GM23338 (cell line): Measurements from ENCODE around the gene NMNAT1. TPM values are rescaled to one million over a fixed set of nuclear protein-coding genes. Genes with fewer than 3 reads are reported as not detected.
A peak's percentile ranks its signal among the peaks of the same experiment; 100 is the strongest.

Experiments
- CREB1 ChIP-seq: fragments of 250-450 bp; sonication (Bioruptor Pico); IDR thresholded peaks from 2 replicates; pipeline ENCODE4 v1.5.0; 2020; ENCODE audit warnings: low read depth, mild to moderate bottlenecking, moderate library complexity
- ETS1 ChIP-seq: IDR thresholded peaks from 2 replicates; pipeline ENCODE4 v1.6.1; 2016; ENCODE audit warnings: antibody characterized with exemption
- EZH2 ChIP-seq: fragments of 200-600 bp; sonication (generic); IDR thresholded peaks from one replicate; pipeline ENCODE4 v1.8.0; 2017; ENCODE audit warnings: antibody characterized with exemption, mild to moderate bottlenecking, low read depth; ENCODE audit not compliant: unreplicated experiment
- JUNB ChIP-seq: IDR thresholded peaks from one replicate; pipeline ENCODE4 v1.6.1; 2016; ENCODE audit warnings: antibody characterized with exemption; ENCODE audit not compliant: unreplicated experiment
- NANOG ChIP-seq: IDR thresholded peaks from 2 replicates; pipeline ENCODE4 v1.6.1; 2016; ENCODE audit warnings: antibody characterized with exemption, borderline replicate concordance
- POLR2AphosphoS5 ChIP-seq: IDR thresholded peaks from 2 replicates; pipeline ENCODE4 v1.6.1; 2016; ENCODE audit warnings: antibody characterized with exemption, low read depth
- REST ChIP-seq: IDR thresholded peaks from one replicate; pipeline ENCODE4 v1.6.1; 2018; ENCODE audit warnings: antibody characterized with exemption; ENCODE audit not compliant: unreplicated experiment
- ZNF114 ChIP-seq: fragments of 250-450 bp; sonication (Bioruptor Pico); IDR thresholded peaks from 2 replicates; pipeline ENCODE4 v1.5.0; 2020; ENCODE audit warnings: mild to moderate bottlenecking, moderate library complexity
- ZNF331 ChIP-seq: fragments of 250-450 bp; sonication (Bioruptor Pico); IDR thresholded peaks from 2 replicates; pipeline ENCODE4 v1.5.0; 2020; ENCODE audit warnings: low read depth, mild to moderate bottlenecking, moderate library complexity
- ZNF462 ChIP-seq: fragments of 250-450 bp; sonication (Bioruptor Pico); IDR thresholded peaks from 2 replicates; pipeline ENCODE4 v1.5.0; 2020; ENCODE audit warnings: mild to moderate bottlenecking, moderate library complexity
- polyA plus RNA-seq: library from polyadenylated mRNA; unstranded; fragments of >200 nt; fragmentation: Nextera tagmentation; extraction: Ambion mirVana; gene quantifications from 2 replicates; pipeline ENCODE4 v1.2.1, GENCODE V29; 2016
- total RNA-seq: library from RNA; depleted of rRNA; stranded (reverse); fragments of >200 nt; shearing (Covaris generic); gene quantifications from 2 replicates; pipeline ENCODE4 v1.2.3, GENCODE V29; 2014

NMNAT1 gene
- total and polyA plus RNA-seq, 2 experiments from 2014 or later = 2.5 to 3.9 TPM

GRCh38 chr1:9942399-9942938, 806 bp upstream of the NMNAT1 start (continued):
- no peak for TF ChIP-seq ZNF462 (CRISPR knock-in tag)
- no peak for TF ChIP-seq POLR2AphosphoS5
- TF ChIP-seq REST = no peak
- no peak for TF ChIP-seq ZNF331 (CRISPR knock-in tag)
- no peak for TF ChIP-seq JUNB
- TF ChIP-seq ZNF114 (CRISPR knock-in tag) = no peak
- TF ChIP-seq CREB1 (CRISPR knock-in tag) = 0 out of 2 replicates have a peak, but pooled peaks have one; percentile 16
- TF ChIP-seq NANOG = no peak
- TF ChIP-seq ETS1 = no peak
- no peak for TF ChIP-seq EZH2
